K562 (cell line): ENCODE data around the gene SETD3. TPM values are rescaled to one million over a fixed set of nuclear protein-coding genes. Genes with fewer than 3 reads are reported as not detected.

Experiments
- ATAC-seq: fragments of 200-7000 bp; cut with Tn5 transposase; 3 replicates; pipeline ENCODE4 v1.9.1; 2020; ENCODE audit warnings: moderate library complexity
- BruUV-seq: library from RNA; stranded (reverse); fragments of 400-500 nt; replicated peaks from 2 replicates; lab custom pipeline; 2021; lab: Mats Ljungman, UMichigan
- CTCF ChIA-PET: fragments of 300-600 bp; formaldehyde crosslinking; extraction: SDS; loops from one replicate; lab custom pipeline; 2021; ENCODE audit warnings: low intra/inter-chr PET ratio; lab: Yijun Ruan, JAX
- POLR2A ChIA-PET: fragments of 300-600, 350-650 bp; sonication (Branson Sonifier 250); formaldehyde crosslinking; extraction: SDS; loops from one replicate; lab custom pipeline; 2021; ENCODE audit warnings: antibody characterized with exemption, inconsistent platforms; lab: Yijun Ruan, JAX
- DNase-seq, 4 experiments: peaks; one replicate each; pipeline versions ENCODE4 v3.0.0 to v3.0.0-alpha.2; 2011 to 2018; ENCODE audit warnings: low spot score in 3 of 4, mixed read lengths in 3 of 4; ENCODE audit errors: extremely low read depth in 1 of 4
- FAIRE-seq: peaks from 2 replicates; lab custom pipeline; 2011; peaks lifted over from hg19 to GRCh38; lab: Jason Lieb, UNC
- H2AFZ ChIP-seq: 2 replicates; pipeline ENCODE4 v1.6.0; 2011; ENCODE audit warnings: low read depth, low read length, control low read depth, inconsistent platforms
- H3K27ac ChIP-seq: fragments of 200-600 bp; 3 replicates; pipeline ENCODE4 v1.8.0; 2011; ENCODE audit warnings: low read depth, mild to moderate bottlenecking, control low read depth, inconsistent platforms, low read length, moderate library complexity, mixed read lengths; ENCODE audit errors: extremely low read depth
- H3K27me3 ChIP-seq, 2 experiments: fragments of 300-600 bp in 1 of 2; 2 replicates in 1 of 2; 3 replicates in 1 of 2; pipeline versions ENCODE4 v1.6.0 to v1.8.0; 2011; ENCODE audit warnings: inconsistent platforms in 2 of 2, low read length in 2 of 2, mild to moderate bottlenecking in 1 of 2, mixed read lengths in 1 of 2, moderate library complexity in 1 of 2; ENCODE audit not compliant: control insufficient read depth in 2 of 2, insufficient read depth in 2 of 2
- H3K36me3 ChIP-seq: fragments of 300-600 bp; 3 replicates; pipeline ENCODE4 v1.8.0; 2011; ENCODE audit warnings: mild to moderate bottlenecking, low read length, inconsistent platforms; ENCODE audit not compliant: control insufficient read depth, insufficient read depth
- H3K4me1 ChIP-seq, 2 experiments: fragments of 200-600 bp in 1 of 2; replicated peaks in 1 of 2; 2 replicates in 1 of 2; 3 replicates in 1 of 2; pipeline versions ENCODE4 v1.5.1 to v1.8.0; 2011; ENCODE audit warnings: inconsistent platforms in 2 of 2, low read length in 2 of 2, mild to moderate bottlenecking in 1 of 2, mixed read lengths in 1 of 2, moderate library complexity in 1 of 2; ENCODE audit not compliant: control insufficient read depth in 2 of 2, insufficient read depth in 2 of 2
- H3K4me2 ChIP-seq: 2 replicates; pipeline ENCODE4 v1.6.1; 2011; ENCODE audit warnings: low read length, control low read depth, inconsistent platforms, mixed read lengths; ENCODE audit not compliant: insufficient read depth
- H3K4me3 ChIP-seq: fragments of 200-600 bp; sonication (generic), shearing (Covaris generic); 2 replicates; pipeline ENCODE4 v1.5.1; 2016; ENCODE audit warnings: control low read depth, inconsistent platforms
- H3K79me2 ChIP-seq: fragments of 200-600 bp; 3 replicates; pipeline ENCODE4 v1.8.0; 2011; ENCODE audit warnings: low read length, inconsistent platforms; ENCODE audit not compliant: control insufficient read depth, insufficient read depth
- H3K9ac ChIP-seq, 2 experiments: 2 replicates each; pipeline versions ENCODE4 v1.6.0 to v1.6.1; 2011; ENCODE audit warnings: low read depth in 2 of 2, low read length in 2 of 2, control low read depth in 1 of 2, inconsistent platforms in 1 of 2, mild to moderate bottlenecking in 1 of 2, mixed read lengths in 1 of 2; ENCODE audit not compliant: insufficient read depth in 1 of 2
- H3K9me1 ChIP-seq: one replicate; pipeline ENCODE4 v1.6.0; 2011; ENCODE audit warnings: inconsistent platforms, mild to moderate bottlenecking, low read length, moderate library complexity; ENCODE audit not compliant: control insufficient read depth, insufficient read depth
- H3K9me3 ChIP-seq: replicated peaks from 2 replicates; pipeline ENCODE4 v1.5.1; 2011; ENCODE audit warnings: low read depth, low read length, inconsistent platforms; ENCODE audit not compliant: control insufficient read depth, insufficient read depth
- H4K20me1 ChIP-seq: replicated peaks from 2 replicates; pipeline ENCODE4 v1.6.1; 2011; ENCODE audit warnings: low read length, inconsistent platforms, mixed read lengths; ENCODE audit not compliant: control insufficient read depth, insufficient read depth
- CHD4 ChIP-seq: fragments of 200-600 bp; sonication (generic); IDR thresholded peaks from 3 replicates; pipeline ENCODE4 v1.6.1; 2012; ENCODE audit warnings: low read depth, mild to moderate bottlenecking, mixed read lengths, low read length, inconsistent platforms; ENCODE audit not compliant: insufficient read depth, insufficient replicate concordance, poor library complexity, severe bottlenecking
- GABPA ChIP-seq: fragments of 200-800 bp; sonication (Bioruptor generic); conservative IDR thresholded peaks from 2 replicates; pipeline ENCODE4 v1.6.1; 2016; ENCODE audit warnings: low read depth, missing genetic modification characterization, missing compliant biosample characterization
- GABPB1 ChIP-seq: sonication (generic); formaldehyde crosslinking; IDR thresholded peaks from 2 replicates; pipeline ENCODE4 v1.8.0; 2022; ENCODE audit warnings: mild to moderate bottlenecking, missing genetic modification reagents
- MCM5 ChIP-seq: fragments of 450-650 bp; IDR thresholded peaks from 2 replicates; pipeline ENCODE4 v1.6.1; 2016; ENCODE audit warnings: low read depth
- SREBF1 ChIP-seq: fragments of 150-350 bp; IDR thresholded peaks from 2 replicates; pipeline ENCODE4 v1.6.1; 2014; ENCODE audit warnings: antibody characterized with exemption, low read depth, low read length, borderline replicate concordance
- ZFP1 ChIP-seq: fragments of 450-650 bp; formaldehyde crosslinking; IDR thresholded peaks from 2 replicates; pipeline ENCODE4 v1.4.0; 2020; ENCODE audit warnings: mild to moderate bottlenecking, mixed read lengths
- ZNF311 ChIP-seq: fragments of 250-450 bp; sonication (Bioruptor Pico); IDR thresholded peaks from 2 replicates; pipeline ENCODE4 v1.4.0; 2020; ENCODE audit warnings: mild to moderate bottlenecking, moderate library complexity
- WGBS: fragments of 100-300 bp; shearing (Covaris generic); methylation state at CpG from one replicate; pipeline ENCODE4 v1.1.6; 2016; ENCODE audit warnings: low coverage, mixed read lengths; ENCODE audit not compliant: insufficient coverage; ENCODE audit errors: missing lambda C conversion rate; 5-methylcytosine and 5-hydroxymethylcytosine counted together
- in situ Hi-C: fragments of 300-500 bp; cut with MboI; formaldehyde crosslinking; loops from 4 replicates; pipeline ENCODE4 v1.15.0; 2018; ENCODE audit warnings: inconsistent platforms, mixed read lengths
- intact Hi-C: fragments of 100-400 bp; cut with micrococcal nuclease; formaldehyde crosslinking; loops from 2 replicates; pipeline ENCODE4 v1.14.2; 2022
- polyA plus RNA-seq, 8 experiments: library from polyadenylated mRNA; depleted of rRNA in 4 of 8; stranded (reverse) in 5 of 8; unstranded in 3 of 8; fragments of >200 nt; fragmentation: Nextera tagmentation in 2 of 8; fragmentation: Illumina TruSeq in 1 of 8; extraction: Ambion mirVana in 2 of 8; extraction: Trizol in 1 of 8; gene quantifications; 2 replicates each; pipeline versions ENCODE4 v1.2.1 to v1.2.3, GENCODE V29; 2011 to 2014; ENCODE audit warnings: inconsistent platforms in 1 of 8, missing spikeins in 1 of 8
- total RNA-seq, 7 experiments: library from RNA; depleted of rRNA in 6 of 7; stranded (reverse); fragments of >200 nt in 6 of 7; fragmentation: Illumina TruSeq in 2 of 7; extraction: Trizol in 2 of 7; gene quantifications; 2 replicates each; pipeline versions ENCODE4 v1.2.1 to v1.2.3, GENCODE V29; 2011 to 2021; ENCODE audit warnings: low replicate concordance in 1 of 7
- TF ChIP-seq, protein P1 (sequence below): fragments of 150-350 bp; IDR thresholded peaks from 2 replicates; pipeline ENCODE4 v1.6.1; 2014; ENCODE audit warnings: low read depth, mild to moderate bottlenecking, low read length, borderline replicate concordance
- TF ChIP-seq, protein P2 (sequence below): IDR thresholded peaks from 2 replicates; pipeline ENCODE4 v1.6.1; 2011; ENCODE audit not compliant: insufficient read length; ENCODE audit errors: extremely low read depth
- TF ChIP-seq, protein P3 (sequence below): sonication (generic); formaldehyde crosslinking; IDR thresholded peaks from 2 replicates; pipeline ENCODE4 v1.8.0; 2022; ENCODE audit warnings: mild to moderate bottlenecking, missing genetic modification reagents, borderline replicate concordance

The SETD3 gene
- total and polyA plus RNA-seq, 9 of the 15 experiments (the other 6 are each of a cell fraction or from before 2014, with no cell fraction given), result 8.5 to 35.9 (median 26.5) TPM

GRCh38 chr14:99511421-99512109 lies 30.9 kb upstream of the SETD3 start:
- H4K20me1 ChIP-seq, result 0 out of 2 replicates have a peak, but pooled peaks cover 7% of the 10 kb centered on the region
- H2AFZ ChIP-seq, result no peak overlapping the region
- no peak for ATAC-seq
- no TSS peak for BruUV-seq
- CTCF ChIA-PET, result no interaction called here
- no peaks in the 10 kb centered on the region for H3K27me3 ChIP-seq
- no peaks in the 10 kb centered on the region for H3K79me2 ChIP-seq
- 89% methylated on average over 11 of the region's 12 CpGs for WGBS
- no peak for FAIRE-seq
- H3K4me2 ChIP-seq, result no peak overlapping the region
- DNase-seq, result no peak
- no peak overlapping the region for H3K4me3 ChIP-seq
- H3K9ac ChIP-seq, result peak overlapping the region in 1 of 2 experiments; percentile 17; a peak in 1 of 4 replicates
- intact Hi-C loops, result no loop called here
- H3K9me1 ChIP-seq, result no peaks in the 10 kb centered on the region
- no peaks in the 10 kb centered on the region for H3K9me3 ChIP-seq
- POLR2A ChIA-PET, result no interaction called here
- H3K36me3 ChIP-seq, result peaks cover 50% of the 10 kb centered on the region; the same call in 2 of the 3 replicates
- in situ Hi-C loops, result no loop called here
- TF ChIP-seq, protein P1, sequence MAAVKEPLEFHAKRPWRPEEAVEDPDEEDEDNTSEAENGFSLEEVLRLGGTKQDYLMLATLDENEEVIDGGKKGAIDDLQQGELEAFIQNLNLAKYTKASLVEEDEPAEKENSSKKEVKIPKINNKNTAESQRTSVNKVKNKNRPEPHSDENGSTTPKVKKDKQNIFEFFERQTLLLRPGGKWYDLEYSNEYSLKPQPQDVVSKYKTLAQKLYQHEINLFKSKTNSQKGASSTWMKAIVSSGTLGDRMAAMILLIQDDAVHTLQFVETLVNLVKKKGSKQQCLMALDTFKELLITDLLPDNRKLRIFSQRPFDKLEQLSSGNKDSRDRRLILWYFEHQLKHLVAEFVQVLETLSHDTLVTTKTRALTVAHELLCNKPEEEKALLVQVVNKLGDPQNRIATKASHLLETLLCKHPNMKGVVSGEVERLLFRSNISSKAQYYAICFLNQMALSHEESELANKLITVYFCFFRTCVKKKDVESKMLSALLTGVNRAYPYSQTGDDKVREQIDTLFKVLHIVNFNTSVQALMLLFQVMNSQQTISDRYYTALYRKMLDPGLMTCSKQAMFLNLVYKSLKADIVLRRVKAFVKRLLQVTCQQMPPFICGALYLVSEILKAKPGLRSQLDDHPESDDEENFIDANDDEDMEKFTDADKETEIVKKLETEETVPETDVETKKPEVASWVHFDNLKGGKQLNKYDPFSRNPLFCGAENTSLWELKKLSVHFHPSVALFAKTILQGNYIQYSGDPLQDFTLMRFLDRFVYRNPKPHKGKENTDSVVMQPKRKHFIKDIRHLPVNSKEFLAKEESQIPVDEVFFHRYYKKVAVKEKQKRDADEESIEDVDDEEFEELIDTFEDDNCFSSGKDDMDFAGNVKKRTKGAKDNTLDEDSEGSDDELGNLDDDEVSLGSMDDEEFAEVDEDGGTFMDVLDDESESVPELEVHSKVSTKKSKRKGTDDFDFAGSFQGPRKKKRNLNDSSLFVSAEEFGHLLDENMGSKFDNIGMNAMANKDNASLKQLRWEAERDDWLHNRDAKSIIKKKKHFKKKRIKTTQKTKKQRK, result no peak
- TF ChIP-seq CHD4, result no peak
- no peak for TF ChIP-seq SREBF1
- no peak for TF ChIP-seq GABPB1
- TF ChIP-seq, protein P2, sequence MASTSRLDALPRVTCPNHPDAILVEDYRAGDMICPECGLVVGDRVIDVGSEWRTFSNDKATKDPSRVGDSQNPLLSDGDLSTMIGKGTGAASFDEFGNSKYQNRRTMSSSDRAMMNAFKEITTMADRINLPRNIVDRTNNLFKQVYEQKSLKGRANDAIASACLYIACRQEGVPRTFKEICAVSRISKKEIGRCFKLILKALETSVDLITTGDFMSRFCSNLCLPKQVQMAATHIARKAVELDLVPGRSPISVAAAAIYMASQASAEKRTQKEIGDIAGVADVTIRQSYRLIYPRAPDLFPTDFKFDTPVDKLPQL, result no peak
- TF ChIP-seq ZNF311 (CRISPR knock-in tag), result no peak
- TF ChIP-seq, protein P3, sequence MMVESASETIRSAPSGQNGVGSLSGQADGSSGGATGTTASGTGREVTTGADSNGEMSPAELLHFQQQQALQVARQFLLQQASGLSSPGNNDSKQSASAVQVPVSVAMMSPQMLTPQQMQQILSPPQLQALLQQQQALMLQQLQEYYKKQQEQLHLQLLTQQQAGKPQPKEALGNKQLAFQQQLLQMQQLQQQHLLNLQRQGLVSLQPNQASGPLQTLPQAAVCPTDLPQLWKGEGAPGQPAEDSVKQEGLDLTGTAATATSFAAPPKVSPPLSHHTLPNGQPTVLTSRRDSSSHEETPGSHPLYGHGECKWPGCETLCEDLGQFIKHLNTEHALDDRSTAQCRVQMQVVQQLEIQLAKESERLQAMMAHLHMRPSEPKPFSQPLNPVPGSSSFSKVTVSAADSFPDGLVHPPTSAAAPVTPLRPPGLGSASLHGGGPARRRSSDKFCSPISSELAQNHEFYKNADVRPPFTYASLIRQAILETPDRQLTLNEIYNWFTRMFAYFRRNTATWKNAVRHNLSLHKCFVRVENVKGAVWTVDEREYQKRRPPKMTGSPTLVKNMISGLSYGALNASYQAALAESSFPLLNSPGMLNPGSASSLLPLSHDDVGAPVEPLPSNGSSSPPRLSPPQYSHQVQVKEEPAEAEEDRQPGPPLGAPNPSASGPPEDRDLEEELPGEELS (CRISPR knock-in tag), result no peak
- no peak for TF ChIP-seq ZFP1
- no peak for TF ChIP-seq MCM5
- TF ChIP-seq GABPA (tag), result no peak
- TF ChIP-seq, all 486 proteins: peak for 0
- H3K4me1 ChIP-seq, result peaks cover 0 to 6% of the 10 kb centered on the region in 2 experiments; a peak in 2 of 5 replicates
- H3K27ac ChIP-seq, result no peak overlapping the region
